Measurements from ENCODE around the gene UBE2E2.

UBE2E2 gene

DNA sequence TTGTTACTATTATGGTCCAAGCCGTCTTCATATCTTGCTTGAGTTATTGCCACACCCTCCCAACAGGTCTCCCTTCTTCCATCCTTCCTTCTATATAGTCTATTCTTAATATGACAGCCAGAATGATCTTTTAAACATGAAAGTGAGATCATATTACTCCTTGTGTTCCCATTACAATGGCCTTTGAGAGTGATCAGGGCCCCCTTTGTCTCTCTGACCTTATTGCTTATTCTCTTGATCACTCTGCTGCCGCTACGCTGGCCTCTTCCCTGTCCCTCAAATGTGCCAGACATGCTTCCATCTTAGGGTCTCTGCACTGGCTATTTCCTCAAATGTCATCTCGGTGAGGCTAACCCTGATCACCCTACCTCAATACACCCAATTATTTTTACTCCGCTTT is 38.1 kb downstream of the UBE2E2 start:
- no peak for DNase-seq

DNA sequence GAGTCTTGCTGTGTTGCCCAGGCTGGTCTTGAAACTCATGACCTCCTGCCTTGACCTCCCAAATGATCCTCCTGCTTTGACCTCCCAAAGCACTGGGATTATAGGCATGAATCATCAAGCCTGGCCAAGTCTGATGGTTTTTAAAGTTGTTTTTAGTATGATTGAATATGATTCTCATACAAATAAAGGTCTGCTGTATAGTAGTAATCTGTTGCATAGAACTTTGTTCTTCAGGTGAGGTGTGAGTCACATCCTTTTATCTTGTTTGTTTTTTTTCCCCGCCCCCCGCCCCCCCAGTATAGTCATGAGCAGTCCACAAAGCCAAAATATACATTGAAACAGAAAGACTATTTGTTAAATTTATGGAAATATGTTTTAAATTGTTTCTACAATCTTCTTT is 39.0 kb downstream of the UBE2E2 start:
- DNase-seq, result no peak

- no peak for DNase-seq
Measured at GRCh38 chr3:23244324-23245041, 41.4 kb downstream of the UBE2E2 start.

DNA sequence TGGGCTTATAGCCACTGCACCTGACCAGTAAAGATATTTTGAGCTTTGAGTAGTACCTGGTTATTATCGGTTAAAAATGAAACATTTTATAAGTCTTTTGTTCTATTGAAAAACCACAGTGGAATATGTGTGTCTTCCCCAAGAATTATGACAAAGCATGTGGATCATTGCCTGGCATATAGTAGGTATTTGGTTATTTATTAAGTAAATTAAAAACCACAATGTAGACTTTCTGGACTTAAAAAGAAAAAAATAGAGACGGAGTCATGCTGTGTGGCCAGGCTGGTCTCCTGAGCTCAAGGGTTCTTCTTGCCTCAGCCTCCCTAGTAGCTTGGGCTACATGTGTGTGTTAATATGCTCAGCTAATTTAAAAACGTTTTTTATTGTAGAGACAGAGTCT is 43.5 kb downstream of the UBE2E2 start:
- no peak for DNase-seq

DNA sequence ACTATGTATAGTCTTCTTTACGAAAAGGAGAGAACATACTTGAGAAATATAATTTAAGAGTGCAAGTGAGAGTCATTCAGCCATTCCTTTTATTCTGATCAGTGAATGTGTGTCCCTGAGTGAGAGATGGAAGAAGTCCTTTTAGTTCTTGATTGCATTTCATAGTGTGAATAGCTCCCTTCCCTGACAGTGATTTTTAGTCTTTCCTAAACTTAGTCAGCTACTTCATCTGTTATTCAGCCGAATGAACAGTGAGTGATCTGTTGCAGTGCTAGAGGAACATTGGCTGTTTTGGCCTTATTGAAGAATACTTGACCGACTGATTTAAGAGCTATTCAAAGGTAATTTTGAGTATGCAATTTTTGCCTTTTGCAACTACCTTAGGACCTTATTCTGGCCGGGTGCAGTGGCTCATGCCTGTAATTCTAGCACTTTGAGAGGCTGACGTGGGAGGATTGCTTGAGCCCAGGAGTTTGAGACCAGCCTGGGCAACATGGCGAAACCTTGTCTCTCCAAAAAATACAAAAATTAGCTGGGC is 45.5 kb downstream of the UBE2E2 start:
- DNase-seq, result no peak

DNA sequence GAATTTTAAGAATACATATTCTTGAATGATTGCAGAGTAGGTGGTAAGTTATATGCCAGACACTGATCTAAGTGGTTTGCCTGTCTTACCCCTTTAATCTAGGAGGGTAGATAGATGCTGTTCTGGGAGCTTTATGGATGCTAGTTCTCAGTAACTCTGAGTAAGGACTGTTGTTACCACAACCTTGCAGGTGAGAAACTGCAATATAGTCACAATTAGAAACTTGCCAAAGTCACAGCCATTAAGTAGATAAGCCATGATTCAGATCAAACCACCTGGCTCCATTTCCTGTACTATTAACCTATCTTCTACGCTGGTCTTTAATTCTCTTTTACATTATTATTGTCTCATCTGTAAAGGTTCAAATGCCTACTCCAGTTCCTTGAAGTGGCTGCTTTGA is 46.8 kb downstream of the UBE2E2 start:
- DNase-seq, result no peak

- peak; percentile 42 for DNase-seq
Measured at GRCh38 chr3:23252122-23252521, 49.0 kb downstream of the UBE2E2 start.

DNA sequence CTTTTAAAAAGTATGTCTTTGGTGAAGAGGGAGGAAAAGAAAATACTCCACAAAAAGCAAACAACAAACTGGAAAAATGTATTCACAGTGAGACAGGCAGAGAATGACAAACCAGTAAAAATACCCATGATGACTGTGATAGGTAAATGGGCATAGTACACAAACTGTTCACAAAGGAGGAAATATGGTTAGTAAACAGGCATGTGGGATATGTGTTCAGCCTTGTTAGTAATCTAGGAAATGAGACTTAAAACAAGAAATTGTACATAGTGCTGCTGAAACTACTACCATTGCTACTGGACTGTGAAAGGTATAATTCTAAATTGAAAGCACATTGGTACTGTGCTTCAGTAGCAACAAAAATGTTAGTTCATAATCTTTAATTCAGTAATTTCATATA is 50.1 kb downstream of the UBE2E2 start:
- no peak for DNase-seq

DNA sequence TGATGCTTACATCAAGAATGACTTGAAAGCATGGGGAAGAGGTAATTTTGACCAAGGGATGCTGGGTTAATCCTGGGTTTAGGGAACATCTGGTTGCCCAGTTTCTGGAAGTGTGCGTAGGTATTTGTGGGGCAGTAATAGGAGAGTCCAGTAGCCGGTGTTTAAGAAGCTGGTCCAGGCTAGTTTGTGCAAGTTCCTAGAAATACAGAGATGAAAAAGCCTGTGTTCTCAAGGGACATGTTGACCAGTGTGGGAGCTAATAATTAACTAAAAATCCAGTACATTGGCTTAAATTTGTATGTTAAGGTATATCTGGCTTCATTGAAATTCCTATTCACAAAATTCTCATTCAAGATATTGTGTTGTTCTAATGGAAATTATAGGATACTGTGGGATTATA is 51.2 kb downstream of the UBE2E2 start:
- no peak for DNase-seq

DNA sequence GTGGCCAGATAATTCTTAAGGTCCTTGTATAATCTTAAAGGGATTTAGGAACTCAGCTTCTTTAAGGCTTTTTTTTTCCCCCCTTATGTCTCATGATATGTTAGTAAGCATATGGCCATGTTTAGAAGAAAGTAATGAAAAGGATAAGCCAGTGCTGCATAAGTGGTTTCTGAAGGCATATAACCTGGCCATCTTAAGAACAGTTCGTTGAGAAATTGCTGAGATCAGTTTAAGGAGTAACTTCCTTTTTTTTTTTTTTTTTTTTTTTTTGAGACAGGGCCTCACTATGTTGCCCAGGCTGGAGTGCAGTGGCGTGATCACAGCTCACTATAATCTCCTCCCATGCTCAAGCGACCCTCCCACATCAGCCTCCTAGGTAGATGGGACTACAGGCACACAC is 51.7 kb downstream of the UBE2E2 start:
- DNase-seq, result no peak

- DNase-seq, result peak; percentile 23
Measured at GRCh38 chr3:23256741-23257435, 53.8 kb downstream of the UBE2E2 start.

DNA sequence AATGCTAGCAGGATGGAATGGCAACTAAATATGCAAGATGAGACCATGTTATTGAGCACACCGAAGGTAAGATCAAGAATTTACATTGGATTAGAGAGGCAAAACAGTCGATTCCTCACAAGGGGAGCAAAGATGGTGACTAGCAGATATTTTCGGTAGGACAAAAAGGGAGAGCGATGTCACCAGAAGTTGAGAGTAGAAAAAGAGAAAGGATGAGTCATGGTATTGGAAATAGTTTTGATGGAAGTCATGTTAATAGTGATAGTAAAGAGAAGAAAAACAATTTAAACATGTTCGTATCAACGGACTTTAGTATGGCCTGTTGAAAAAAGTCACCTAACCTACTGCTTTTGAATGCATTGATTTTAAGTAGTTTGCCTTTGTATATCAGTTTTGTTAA is 55.0 kb downstream of the UBE2E2 start:
- peak; percentile 62 for DNase-seq

GRCh38 chr3:23259515-23259914 is 56.4 kb downstream of the UBE2E2 start:
- no peak for DNase-seq

DNA sequence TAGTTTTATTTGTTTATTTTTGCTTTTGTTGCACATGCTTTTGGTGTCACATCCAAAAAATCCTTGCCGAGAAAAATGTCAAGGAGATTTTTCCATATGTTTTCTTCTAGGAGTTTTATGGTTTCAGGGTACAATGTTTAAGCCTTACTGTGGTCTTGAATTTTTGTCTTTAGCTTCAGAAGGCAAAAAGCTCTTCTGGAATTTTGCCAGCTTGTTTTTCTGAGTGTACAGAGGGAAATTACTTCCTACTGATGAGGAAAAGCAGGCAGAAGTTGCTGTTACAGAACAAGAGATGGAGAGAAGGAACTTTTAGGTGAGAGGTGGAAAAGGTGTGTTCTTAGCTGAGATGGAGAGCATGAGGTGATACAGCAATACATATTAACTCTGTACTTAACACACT is 59.6 kb downstream of the UBE2E2 start:
- DNase-seq, result peak; percentile 37

GRCh38 chr3:23263796-23264195 is 60.7 kb downstream of the UBE2E2 start:
- peak; percentile 68 for DNase-seq

DNA sequence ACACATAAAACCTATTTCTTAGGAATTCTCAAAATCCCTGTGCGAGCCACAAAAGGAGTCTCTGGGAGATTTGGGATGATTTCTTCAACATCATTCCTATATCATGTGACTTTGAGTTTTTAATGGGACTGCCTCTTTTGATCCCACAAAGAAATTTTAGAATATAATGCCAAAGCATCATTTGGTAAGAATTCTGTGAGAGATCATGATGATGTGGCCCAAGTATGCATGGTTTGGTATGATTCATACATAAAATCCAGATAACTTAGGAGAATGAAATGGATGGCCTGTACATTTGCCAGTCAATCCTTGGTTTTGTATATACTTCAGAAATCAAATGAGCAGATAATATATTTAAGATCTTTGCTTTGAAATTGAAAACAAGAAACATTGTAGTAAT is 61.3 kb downstream of the UBE2E2 start:
- peak; percentile 86 for DNase-seq

GRCh38 chr3:23270423-23270822 is 67.3 kb downstream of the UBE2E2 start:
- DNase-seq, result no peak

- DNase-seq, result no peak
Measured at GRCh38 chr3:23271876-23272741, 69.0 kb downstream of the UBE2E2 start.

- DNase-seq, result no peak
Measured at GRCh38 chr3:23272820-23273219, 69.7 kb downstream of the UBE2E2 start.

- no peak for DNase-seq
Measured at GRCh38 chr3:23275061-23275460, 71.9 kb downstream of the UBE2E2 start.

- no peak for DNase-seq
Measured at GRCh38 chr3:23275814-23276213, 72.7 kb downstream of the UBE2E2 start.

- no peak for DNase-seq
Measured at GRCh38 chr3:23276913-23277658, 74.0 kb downstream of the UBE2E2 start.

- no peak for DNase-seq
Measured at GRCh38 chr3:23277688-23278087, 74.6 kb downstream of the UBE2E2 start.

All from EL (cell line).